Caco-2 (cell line): ENCODE measurements around the gene TAF11. TPM values are rescaled to one million over a fixed set of nuclear protein-coding genes. Genes with fewer than 3 reads are reported as not detected.

Experiments
- BruUV-seq: library from RNA; stranded (reverse); fragments of 400-500 nt; replicated peaks from 2 replicates; lab custom pipeline; 2021; lab: Mats Ljungman, UMichigan
- CTCF ChIA-PET: fragments of 300-600 bp; sonication (Branson Sonifier 250); formaldehyde crosslinking; loops from one replicate; lab custom pipeline; 2022; ENCODE audit warnings: antibody characterized with exemption; lab: Charles Lee
- POLR2A ChIA-PET: fragments of 300-600 bp; sonication (Branson Sonifier 250); formaldehyde crosslinking; loops from one replicate; lab custom pipeline; 2022; ENCODE audit warnings: antibody characterized with exemption; lab: Charles Lee
- DNase-seq, 2 experiments: peaks; one replicate each; pipeline versions ENCODE4 v3.0.0 to v3.0.0-alpha.2; 2020 to 2022
- H3K27me3 ChIP-seq: replicated peaks from 2 replicates; pipeline ENCODE4 v1.6.0; 2011; ENCODE audit warnings: low read length; ENCODE audit not compliant: control insufficient read depth, insufficient read depth
- H3K36me3 ChIP-seq: 2 replicates; pipeline ENCODE4 v1.5.1; 2011; ENCODE audit warnings: low read length; ENCODE audit not compliant: control insufficient read depth, insufficient read depth
- H3K4me1 ChIP-seq: fragments of 250-450 bp; sonication (Bioruptor Pico); 2 replicates; pipeline ENCODE4 v1.5.1; 2020; ENCODE audit warnings: mild to moderate bottlenecking
- H3K4me3 ChIP-seq: 2 replicates; pipeline ENCODE4 v1.5.1; 2011; ENCODE audit warnings: low read depth, mild to moderate bottlenecking, control low read depth, low read length
- H3K9me3 ChIP-seq: fragments of 250-450 bp; sonication (Bioruptor Pico); 2 replicates; pipeline ENCODE4 v1.5.1; 2020; ENCODE audit warnings: mild to moderate bottlenecking, moderate library complexity
- H3K27ac Mint-ChIP-seq: one replicate; pipeline ENCODE4 v1.8.0; 2022; ENCODE audit warnings: mixed read lengths; ENCODE audit not compliant: unreplicated experiment
- H3K27me3 Mint-ChIP-seq: one replicate; pipeline ENCODE4 v1.8.0; 2022; ENCODE audit warnings: mixed read lengths; ENCODE audit not compliant: insufficient read depth, unreplicated experiment
- H3K36me3 Mint-ChIP-seq: one replicate; pipeline ENCODE4 v1.8.0; 2022; ENCODE audit warnings: mild to moderate bottlenecking, mixed read lengths; ENCODE audit not compliant: insufficient read depth, unreplicated experiment
- H3K4me1 Mint-ChIP-seq: one replicate; pipeline ENCODE4 v1.8.0; 2022; ENCODE audit warnings: low read depth, mixed read lengths; ENCODE audit not compliant: unreplicated experiment
- H3K4me3 Mint-ChIP-seq: one replicate; pipeline ENCODE4 v1.8.0; 2022; ENCODE audit warnings: mild to moderate bottlenecking, moderate library complexity, mixed read lengths; ENCODE audit not compliant: unreplicated experiment
- H3K9me3 Mint-ChIP-seq: one replicate; pipeline ENCODE4 v1.8.0; 2022; ENCODE audit warnings: mixed read lengths; ENCODE audit not compliant: unreplicated experiment
- CTCF ChIP-seq, 2 experiments: fragments of 200-600 bp in 1 of 2; IDR thresholded peaks; 1 replicate in 1 of 2; 2 replicates in 1 of 2; pipeline versions ENCODE4 v1.5.1 to v1.8.0; 2011 to 2022; ENCODE audit warnings: antibody characterized with exemption in 1 of 2, control low read depth in 1 of 2, inconsistent platforms in 1 of 2, low read depth in 1 of 2, low read length in 1 of 2, mild to moderate bottlenecking in 1 of 2, moderate library complexity in 1 of 2; ENCODE audit not compliant: insufficient read depth in 1 of 2, severe bottlenecking in 1 of 2, unreplicated experiment in 1 of 2
- intact Hi-C: fragments of 100-400 bp; cut with micrococcal nuclease; formaldehyde crosslinking; loops from one replicate; pipeline ENCODE4 v1.10.0; 2022; ENCODE audit not compliant: unreplicated experiment
- total RNA-seq: library from RNA; stranded (reverse); gene quantifications from 2 replicates; pipeline ENCODE4 v1.2.3, GENCODE V29; 2022

TAF11 gene
- total RNA-seq, 1 experiment from 2014 or later: 28.3 TPM

GRCh38 chr6:34875292-34876213 lies 12.3 kb downstream of the TAF11 start:
- H3K27me3 ChIP-seq: no peaks in the 10 kb centered on the region
- TF ChIP-seq CTCF (IDR thresholded peaks at IDR 0.05; ENCODE audit: insufficient read depth in 1 of 2, low read depth in 1 of 2, low read length in 1 of 2, severe bottlenecking in 1 of 2, unreplicated experiment in 1 of 2): no peak
- Mint-ChIP-seq H3K4me1 (no peaks in the 10 kb centered on the region), H3K27me3 (no peaks in the 10 kb centered on the region), H3K9me3 (no peaks in the 10 kb centered on the region), H3K4me3 (no peak overlapping the region), H3K27ac (no peak overlapping the region), H3K36me3 (peaks cover 75% of the 10 kb centered on the region)
- no peaks in the 10 kb centered on the region for H3K9me3 ChIP-seq
- no peaks in the 10 kb centered on the region for H3K4me1 ChIP-seq
- ChIA-PET POLR2A (interaction anchor here (0.5 kb wide), 1 partner anchor 24 kb away, joined by 3 read pairs; no protein-coding TSS in a partner anchor), CTCF (no interaction called here)
- no peak overlapping the region for H3K4me3 ChIP-seq
- DNase-seq: no peak
- BruUV-seq: TSS peak; percentile 1
- peaks cover 6% of the 10 kb centered on the region; the same call in 1 of the 2 replicates for H3K36me3 ChIP-seq
- intact Hi-C loops: loop anchor here (1.0 kb wide), 1 partner anchor 44 kb away; no protein-coding TSS in a partner anchor

GRCh38 chr6:34872332-34872731 lies 15.5 kb downstream of the TAF11 start:
- peaks cover 6% of the 10 kb centered on the region; the same call in 1 of the 2 replicates for H3K36me3 ChIP-seq
- ChIA-PET CTCF (no interaction called here), POLR2A (no interaction called here)

GRCh38 chr6:34871853-34872252 lies 16.0 kb downstream of the TAF11 start:
- Histone ChIP-seq H3K4me3 (no peak overlapping the region), H3K36me3 (peaks cover 8% of the 10 kb centered on the region), H3K27me3 (no peaks in the 10 kb centered on the region), H3K9me3 (no peaks in the 10 kb centered on the region), H3K4me1 (no peaks in the 10 kb centered on the region)
- Mint-ChIP-seq H3K36me3 (peaks cover 78% of the 10 kb centered on the region), H3K9me3 (no peaks in the 10 kb centered on the region), H3K4me1 (no peaks in the 10 kb centered on the region), H3K27ac (no peak overlapping the region), H3K27me3 (no peaks in the 10 kb centered on the region), H3K4me3 (no peak overlapping the region)
- intact Hi-C loops: no loop called here
- CTCF ChIA-PET: no interaction called here
- DNase-seq: no peak
- POLR2A ChIA-PET: no interaction called here
- no peak for TF ChIP-seq CTCF (IDR thresholded peaks at IDR 0.05; ENCODE audit: insufficient read depth in 1 of 2, low read depth in 1 of 2, low read length in 1 of 2, severe bottlenecking in 1 of 2, unreplicated experiment in 1 of 2)
- no TSS peak for BruUV-seq

More at GRCh38 chr6:34872332-34872731, 15.5 kb downstream of the TAF11 start:
- intact Hi-C loops: no loop called here
- H3K36me3 Mint-ChIP-seq: peaks cover 78% of the 10 kb centered on the region
- no peaks in the 10 kb centered on the region for H3K4me1 Mint-ChIP-seq
- Histone ChIP-seq H3K9me3 (no peaks in the 10 kb centered on the region), H3K27me3 (no peaks in the 10 kb centered on the region), H3K4me1 (no peaks in the 10 kb centered on the region), H3K4me3 (no peak overlapping the region)
- BruUV-seq: no TSS peak
- no peak overlapping the region for H3K4me3 Mint-ChIP-seq
- DNase-seq: no peak
- no peak for TF ChIP-seq CTCF (IDR thresholded peaks at IDR 0.05; ENCODE audit: insufficient read depth in 1 of 2, low read depth in 1 of 2, low read length in 1 of 2, severe bottlenecking in 1 of 2, unreplicated experiment in 1 of 2)
- H3K27ac Mint-ChIP-seq: no peak overlapping the region
- H3K27me3 Mint-ChIP-seq: no peaks in the 10 kb centered on the region
- H3K9me3 Mint-ChIP-seq: no peaks in the 10 kb centered on the region
